Suppressor macrophage treated with lipopolysaccharide for 1 hour (primary cell): ENCODE data around the gene FAM204A.

Experiments used
- DNase-seq, 3 donors: peaks; one replicate each; pipeline ENCODE4 v3.0.0-alpha.2; 2020 to 2022

FAM204A gene

GRCh38 chr10:118330295-118331076 is 11.6 kb downstream of the FAM204A start:
- no peak for DNase-seq

GRCh38 chr10:118324140-118324539 is 18.0 kb downstream of the FAM204A start:
- no peak for DNase-seq

- no peak for DNase-seq
Observed at GRCh38 chr10:118321724-118322575, 20.2 kb downstream of the FAM204A start.

- no peak for DNase-seq
Observed at GRCh38 chr10:118315629-118316028, 26.5 kb downstream of the FAM204A start.

GRCh38 chr10:118314882-118315281 is 27.2 kb downstream of the FAM204A start:
- DNase-seq, result no peak

- DNase-seq, result no peak
Observed at GRCh38 chr10:118311505-118311904, 30.6 kb downstream of the FAM204A start.

GRCh38 chr10:118310822-118311221 is 31.3 kb downstream of the FAM204A start:
- no peak for DNase-seq

GRCh38 chr10:118309911-118310310 is 32.2 kb downstream of the FAM204A start:
- DNase-seq, result no peak

- peak in 1 of 3 donors; percentile 1 for DNase-seq
Observed at GRCh38 chr10:118308664-118309063, 33.5 kb downstream of the FAM204A start.

- no peak for DNase-seq
Observed at GRCh38 chr10:118307859-118308258, 34.3 kb downstream of the FAM204A start.

GRCh38 chr10:118307220-118307619 is 34.9 kb downstream of the FAM204A start:
- DNase-seq, result no peak

GRCh38 chr10:118305730-118306129 is 36.4 kb downstream of the FAM204A start:
- no peak for DNase-seq

GRCh38 chr10:118304521-118304920 is 37.6 kb downstream of the FAM204A start:
- no peak for DNase-seq

GRCh38 chr10:118301211-118301610 is 40.9 kb downstream of the FAM204A start:
- no peak for DNase-seq

GRCh38 chr10:118300320-118300719 is 41.8 kb downstream of the FAM204A start:
- no peak for DNase-seq

- no peak for DNase-seq
Observed at GRCh38 chr10:118298787-118299186, 43.3 kb downstream of the FAM204A start.

- DNase-seq, result no peak
Observed at GRCh38 chr10:118291122-118291521, 51.0 kb downstream of the FAM204A start.

- DNase-seq, result no peak
Observed at GRCh38 chr10:118290471-118290995, 51.6 kb downstream of the FAM204A start.

- no peak for DNase-seq
Observed at GRCh38 chr10:118287076-118287806, 54.9 kb downstream of the FAM204A start.

GRCh38 chr10:118286051-118286838 is 55.9 kb downstream of the FAM204A start:
- DNase-seq, result no peak

- no peak for DNase-seq
Observed at GRCh38 chr10:118282670-118283069, 59.5 kb downstream of the FAM204A start.

- no peak for DNase-seq
Observed at GRCh38 chr10:118278649-118279048, 63.5 kb downstream of the FAM204A start.
